Spleen (tissue), 11 donors: ENCODE results near the gene GJD2. TPM values are rescaled to one million over a fixed set of nuclear protein-coding genes. Genes with fewer than 3 reads are reported as not detected.

Experiments used
- DNase-seq: peaks from one replicate; pipeline ENCODE4 v3.0.0-alpha.2; 2020
- H3K27ac ChIP-seq, 8 donors: fragments of 200-600 bp; sonication (generic) in 7 of 8; 1 replicate in 4 of 8; 2 replicates in 4 of 8; pipeline versions ENCODE4 v1.5.0 to v1.8.0; 2016 to 2021; ENCODE audit warnings: inconsistent platforms in 4 of 8, mild to moderate bottlenecking in 4 of 8, moderate library complexity in 1 of 8
- H3K27me3 ChIP-seq, 7 donors: fragments of 200-600 bp; sonication (generic) in 6 of 7; replicated peaks in 1 of 7; 1 replicate in 4 of 7; 2 replicates in 3 of 7; pipeline versions ENCODE4 v1.5.0 to v1.8.0; 2016 to 2021; ENCODE audit warnings: inconsistent platforms in 3 of 7, mild to moderate bottlenecking in 1 of 7
- H3K36me3 ChIP-seq, 6 donors: fragments of 200-600 bp; sonication (generic) in 5 of 6; 1 replicate in 4 of 6; 2 replicates in 2 of 6; pipeline versions ENCODE4 v1.5.0 to v1.8.0; 2016 to 2021; ENCODE audit warnings: inconsistent platforms in 2 of 6
- H3K4me1 ChIP-seq, 6 donors: fragments of 200-600 bp; sonication (generic) in 5 of 6; 1 replicate in 3 of 6; 2 replicates in 3 of 6; pipeline versions ENCODE4 v1.5.0 to v1.8.0; 2016 to 2021; ENCODE audit warnings: inconsistent platforms in 3 of 6
- H3K4me3 ChIP-seq, 8 donors: fragments of 200-600 bp; sonication (generic) in 7 of 8; 1 replicate in 4 of 8; 2 replicates in 4 of 8; pipeline versions ENCODE4 v1.5.0 to v1.8.0; 2016 to 2021; ENCODE audit warnings: inconsistent platforms in 4 of 8, mild to moderate bottlenecking in 4 of 8, moderate library complexity in 2 of 8
- H3K9me3 ChIP-seq, 8 donors: fragments of 200-600 bp; sonication (generic) in 7 of 8; 1 replicate in 4 of 8; 2 replicates in 4 of 8; pipeline versions ENCODE4 v1.5.0 to v1.8.0; 2016 to 2021; ENCODE audit warnings: inconsistent platforms in 4 of 8
- CTCF ChIP-seq, 11 experiments: fragments of 200-600 bp in 7 of 11; fragments of 450-650 bp in 4 of 11; sonication (generic) in 4 of 11; IDR thresholded peaks in 8 of 11; conservative IDR thresholded peaks in 3 of 11; 1 replicate in 7 of 11; 2 replicates in 4 of 11; pipeline versions ENCODE4 v1.4.0 to v1.8.0; 2016 to 2021; ENCODE audit warnings: antibody characterized with exemption in 11 of 11, inconsistent platforms in 4 of 11, mild to moderate bottlenecking in 1 of 11
- POLR2A ChIP-seq, 3 donors: fragments of 450-650 bp; IDR thresholded peaks; one replicate each; pipeline ENCODE4 v1.5.1; 2017; ENCODE audit warnings: antibody characterized with exemption in 3 of 3, mild to moderate bottlenecking in 1 of 3
- POLR2AphosphoS5 ChIP-seq, 3 donors: sonication (generic); formaldehyde crosslinking; IDR thresholded peaks; one replicate each; pipeline ENCODE4 v1.5.1; 2017; ENCODE audit warnings: antibody characterized with exemption in 3 of 3
- WGBS, 5 donors: extraction: QIAGEN DNeasy Blood & Tissue Kit in 3 of 5; methylation state at CpG; one replicate each; pipeline versions ENCODE4 v1.1.5 to v1.1.7; 2013 to 2018; 5-methylcytosine and 5-hydroxymethylcytosine counted together
- intact Hi-C: fragments of 100-400 bp; cut with DNase I; formaldehyde crosslinking; loops from one replicate; pipeline ENCODE4 v1.15.0; 2023; ENCODE audit warnings: low total_unique reads
- polyA plus RNA-seq, 3 donors: library from polyadenylated mRNA; stranded (reverse); fragments of 200-250 nt; gene quantifications; one replicate each; pipeline ENCODE4 v1.2.1, GENCODE V29; 2013
- total RNA-seq, 7 donors: library from RNA; depleted of rRNA in 3 of 7; stranded (reverse); fragments of >200 nt in 3 of 7; fragmentation: NEBNext Ultra II Directional in 4 of 7; extraction: Animal tissue kit (Norgen Biotek cat#: 25700) in 4 of 7; gene quantifications; one replicate each; pipeline versions ENCODE4 v1.1.0 to v1.2.1, GENCODE V29; 2016 to 2021
- donor health status: healthy with polysubstance abuse.
- donor health status: DM: no; HTN: no; CAD: no; lungs with moderate emphysema.
- donor health status: DM: no; HTN: no; CAD: no.
- donor health status: Bipolar disorder and iron deficiency.
- donor health status: healthy.
- donor health status: DM: no; HTN: no; CAD: no.
- donor health status: DM: yes; HTN: yes; CAD: no.

Gene GJD2
- total and polyA plus RNA-seq, 10 donors, result 0.02 TPM; not detected in 9

GRCh38 chr15:34757262-34757661 is 2.5 kb upstream of the GJD2 start:
- H3K4me3 ChIP-seq, result no peak overlapping the region
- no peak overlapping the region for H3K27ac ChIP-seq
- H3K9me3 ChIP-seq, result no peaks in the 10 kb centered on the region
- H3K27me3 ChIP-seq, result peaks cover 3 to 82% (median 35%) of the 10 kb centered on the region in 7 donors
- no peak for DNase-seq
- H3K4me1 ChIP-seq, result peaks cover 0 to 13% (median 9%) of the 10 kb centered on the region in 6 donors
- intact Hi-C loops, result no loop called here
- no peaks in the 10 kb centered on the region for H3K36me3 ChIP-seq
- TF ChIP-seq POLR2AphosphoS5 (IDR thresholded peaks at IDR 0.05) (no peak), POLR2A (IDR thresholded peaks at IDR 0.05) (no peak), CTCF (IDR thresholded peaks at IDR 0.05 in 8 of 11, conservative IDR thresholded peaks at IDR 0.05 in 3 of 11) (no peak)
- 59 to 87% (median 78%) methylated on average over 3 of the region's 3 CpGs for WGBS, 5 donors

- no peak for DNase-seq
- intact Hi-C loops, result no loop called here
- Histone ChIP-seq H3K27ac (no peak overlapping the region), H3K4me1 (peaks cover 0 to 13% (median 9%) of the 10 kb centered on the region in 6 donors), H3K36me3 (no peaks in the 10 kb centered on the region), H3K4me3 (no peak overlapping the region), H3K9me3 (no peaks in the 10 kb centered on the region), H3K27me3 (peaks cover 3 to 85% (median 35%) of the 10 kb centered on the region in 7 donors)
- no peak for TF ChIP-seq POLR2AphosphoS5 (IDR thresholded peaks at IDR 0.05)
- TF ChIP-seq POLR2A (IDR thresholded peaks at IDR 0.05), result no peak
- no peak for TF ChIP-seq CTCF (IDR thresholded peaks at IDR 0.05 in 8 of 11, conservative IDR thresholded peaks at IDR 0.05 in 3 of 11)
- WGBS, 5 donors, result 4 to 15% (median 6%) methylated on average over 11 of the region's 11 CpGs
Observed at GRCh38 chr15:34755419-34755773, 598 bp upstream of the GJD2 start.

- Histone ChIP-seq H3K4me1 (peaks cover 0 to 13% (median 9%) of the 10 kb centered on the region in 6 donors), H3K9me3 (no peaks in the 10 kb centered on the region), H3K27me3 (peaks cover 3 to 73% (median 35%) of the 10 kb centered on the region in 7 donors), H3K4me3 (peak overlapping the region in 4 of 8 donors; percentile 11 to 54 (median 20)), H3K27ac (no peak overlapping the region), H3K36me3 (no peaks in the 10 kb centered on the region)
- 8 to 19% (median 9%) methylated on average over 16 to 27 of the region's 27 CpGs for WGBS, 5 donors
- intact Hi-C loops, result no loop called here
- TF ChIP-seq POLR2AphosphoS5 (IDR thresholded peaks at IDR 0.05) (no peak), POLR2A (IDR thresholded peaks at IDR 0.05) (no peak), CTCF (IDR thresholded peaks at IDR 0.05 in 8 of 11, conservative IDR thresholded peaks at IDR 0.05 in 3 of 11) (no peak)
- no peak for DNase-seq
Observed at GRCh38 chr15:34754171-34754601, 612 bp downstream of the GJD2 start.

GRCh38 chr15:34753236-34753894 is 1.4 kb downstream of the GJD2 start:
- 31 to 37% (median 35%) methylated on average over 11 of the region's 11 CpGs for WGBS, 5 donors
- DNase-seq, result no peak
- H3K9me3 ChIP-seq, result no peaks in the 10 kb centered on the region
- H3K27me3 ChIP-seq, result peaks cover 3 to 71% (median 34%) of the 10 kb centered on the region in 7 donors
- no peak overlapping the region for H3K4me3 ChIP-seq
- intact Hi-C loops, result no loop called here
- H3K4me1 ChIP-seq, result peaks cover 0 to 13% (median 9%) of the 10 kb centered on the region in 6 donors
- H3K36me3 ChIP-seq, result no peaks in the 10 kb centered on the region
- no peak overlapping the region for H3K27ac ChIP-seq
- TF ChIP-seq POLR2A (IDR thresholded peaks at IDR 0.05), result no peak
- no peak for TF ChIP-seq CTCF (IDR thresholded peaks at IDR 0.05 in 8 of 11, conservative IDR thresholded peaks at IDR 0.05 in 3 of 11)
- no peak for TF ChIP-seq POLR2AphosphoS5 (IDR thresholded peaks at IDR 0.05)
